Measurements from ENCODE around the gene CHCHD6. TPM values are rescaled to one million over a fixed set of nuclear protein-coding genes. Genes with fewer than 3 reads are reported as not detected.

CHCHD6 gene
- polyA plus RNA-seq, 1 donor from 2014 or later = 102 TPM

DNA sequence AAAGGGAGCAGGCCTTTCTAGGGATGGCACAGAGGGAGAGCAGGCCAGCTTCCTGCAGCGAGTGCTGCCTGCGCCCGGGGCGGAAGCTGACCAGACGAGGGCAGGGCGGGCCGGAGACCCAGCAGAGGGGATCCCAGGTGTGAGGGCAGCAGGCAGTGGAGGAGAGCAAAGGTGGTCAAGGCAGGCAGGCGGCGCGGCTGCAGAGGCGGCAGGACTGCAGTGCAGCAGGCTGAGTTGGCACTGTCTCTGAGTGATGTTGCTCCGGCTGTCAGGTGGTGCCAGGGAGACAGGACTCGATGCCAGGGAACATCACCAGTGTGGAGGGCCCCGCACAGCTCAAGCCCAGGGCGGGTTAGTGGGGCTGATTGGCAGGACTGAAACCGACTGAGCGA, 256.6 kb downstream of the CHCHD6 start:
- TF ChIP-seq RAD21 (conservative IDR thresholded peaks at IDR 0.05) (no peak), EP300 (conservative IDR thresholded peaks at IDR 0.05; ENCODE audit: poor library complexity, severe bottlenecking) (no peak), EZH2 (IDR thresholded peaks at IDR 0.05; ENCODE audit: borderline replicate concordance, insufficient read depth, low read length, poor library complexity, severe bottlenecking) (no peak), POLR2AphosphoS5 (IDR thresholded peaks at IDR 0.05) (no peak)
- no peak overlapping the region for H3K4me3 ChIP-seq (ENCODE audit: low read length)
- no peak overlapping the region for H3K9ac ChIP-seq (ENCODE audit: low read length)
- H3K9me3 ChIP-seq (ENCODE audit: low read length) = no peaks in the 10 kb centered on the region
- no peak overlapping the region for H3K27ac ChIP-seq (ENCODE audit: low read length)
- H4K20me1 ChIP-seq (ENCODE audit: insufficient read depth) = no peaks in the 10 kb centered on the region
- H3F3A ChIP-seq (ENCODE audit: insufficient read depth, low read length, poor library complexity, severe bottlenecking) = no peaks in the 10 kb centered on the region
- no peak overlapping the region for H3K4me2 ChIP-seq (ENCODE audit: low read length)
- no peaks in the 10 kb centered on the region for H3K79me2 ChIP-seq (replicated peaks; ENCODE audit: insufficient read depth, low read length)
- H3K36me3 ChIP-seq (ENCODE audit: insufficient read depth, low read length) = no peaks in the 10 kb centered on the region
- no peaks in the 10 kb centered on the region for H3K27me3 ChIP-seq (ENCODE audit: insufficient read depth, low read depth, low read length)
- no peaks in the 10 kb centered on the region for H3K9me2 ChIP-seq (ENCODE audit: insufficient read depth, low read length)
- no peak overlapping the region for H2AFZ ChIP-seq (ENCODE audit: low read depth, low read length)

DNA sequence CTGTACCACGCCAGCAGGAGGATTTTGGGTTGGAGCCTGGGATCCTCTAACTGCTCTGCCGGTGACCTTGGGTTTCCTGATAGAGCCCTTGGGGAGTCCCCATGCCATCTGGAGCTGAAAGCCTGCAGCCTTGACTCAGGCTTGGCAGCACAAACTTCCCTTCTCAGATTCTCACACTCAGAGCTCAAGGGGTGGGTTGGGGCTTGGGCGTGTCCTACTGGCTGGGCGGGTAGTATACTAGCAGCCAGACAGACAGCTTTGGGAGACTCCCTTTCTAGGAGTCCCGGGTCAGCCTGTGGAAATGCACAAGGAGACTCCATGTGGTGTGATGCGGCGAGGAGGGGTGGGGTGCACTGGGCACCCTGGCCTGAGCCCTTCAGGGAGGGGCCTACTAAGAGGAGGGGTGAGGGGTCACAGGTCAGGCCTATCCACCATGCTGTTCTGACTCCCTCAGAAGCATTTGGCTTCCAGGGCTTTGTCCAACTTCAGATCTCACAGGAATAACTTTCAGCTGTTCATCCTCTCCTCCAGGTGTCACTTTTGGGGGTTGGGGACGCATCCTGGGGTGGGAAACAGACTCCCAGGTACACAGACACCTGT, 257.3 kb downstream of the CHCHD6 start:
- TF ChIP-seq TAF1 (IDR thresholded peaks at IDR 0.05; ENCODE audit: low read depth) (no peak), EZH2 (IDR thresholded peaks at IDR 0.05; ENCODE audit: borderline replicate concordance, insufficient read depth, low read length, poor library complexity, severe bottlenecking) (no peak), SMC3 (conservative IDR thresholded peaks at IDR 0.05; ENCODE audit: poor library complexity) (no peak), RAD21 (conservative IDR thresholded peaks at IDR 0.05) (no peak), MXI1 (conservative IDR thresholded peaks at IDR 0.05; ENCODE audit: poor library complexity, severe bottlenecking) (no peak), EP300 (conservative IDR thresholded peaks at IDR 0.05; ENCODE audit: poor library complexity, severe bottlenecking) (no peak), POLR2AphosphoS5 (IDR thresholded peaks at IDR 0.05) (no peak)
- TF ChIP-seq, protein P1, sequence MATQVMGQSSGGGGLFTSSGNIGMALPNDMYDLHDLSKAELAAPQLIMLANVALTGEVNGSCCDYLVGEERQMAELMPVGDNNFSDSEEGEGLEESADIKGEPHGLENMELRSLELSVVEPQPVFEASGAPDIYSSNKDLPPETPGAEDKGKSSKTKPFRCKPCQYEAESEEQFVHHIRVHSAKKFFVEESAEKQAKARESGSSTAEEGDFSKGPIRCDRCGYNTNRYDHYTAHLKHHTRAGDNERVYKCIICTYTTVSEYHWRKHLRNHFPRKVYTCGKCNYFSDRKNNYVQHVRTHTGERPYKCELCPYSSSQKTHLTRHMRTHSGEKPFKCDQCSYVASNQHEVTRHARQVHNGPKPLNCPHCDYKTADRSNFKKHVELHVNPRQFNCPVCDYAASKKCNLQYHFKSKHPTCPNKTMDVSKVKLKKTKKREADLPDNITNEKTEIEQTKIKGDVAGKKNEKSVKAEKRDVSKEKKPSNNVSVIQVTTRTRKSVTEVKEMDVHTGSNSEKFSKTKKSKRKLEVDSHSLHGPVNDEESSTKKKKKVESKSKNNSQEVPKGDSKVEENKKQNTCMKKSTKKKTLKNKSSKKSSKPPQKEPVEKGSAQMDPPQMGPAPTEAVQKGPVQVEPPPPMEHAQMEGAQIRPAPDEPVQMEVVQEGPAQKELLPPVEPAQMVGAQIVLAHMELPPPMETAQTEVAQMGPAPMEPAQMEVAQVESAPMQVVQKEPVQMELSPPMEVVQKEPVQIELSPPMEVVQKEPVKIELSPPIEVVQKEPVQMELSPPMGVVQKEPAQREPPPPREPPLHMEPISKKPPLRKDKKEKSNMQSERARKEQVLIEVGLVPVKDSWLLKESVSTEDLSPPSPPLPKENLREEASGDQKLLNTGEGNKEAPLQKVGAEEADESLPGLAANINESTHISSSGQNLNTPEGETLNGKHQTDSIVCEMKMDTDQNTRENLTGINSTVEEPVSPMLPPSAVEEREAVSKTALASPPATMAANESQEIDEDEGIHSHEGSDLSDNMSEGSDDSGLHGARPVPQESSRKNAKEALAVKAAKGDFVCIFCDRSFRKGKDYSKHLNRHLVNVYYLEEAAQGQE (IDR thresholded peaks at IDR 0.05; ENCODE audit: borderline replicate concordance) = no peak
- TF ChIP-seq, protein P2, sequence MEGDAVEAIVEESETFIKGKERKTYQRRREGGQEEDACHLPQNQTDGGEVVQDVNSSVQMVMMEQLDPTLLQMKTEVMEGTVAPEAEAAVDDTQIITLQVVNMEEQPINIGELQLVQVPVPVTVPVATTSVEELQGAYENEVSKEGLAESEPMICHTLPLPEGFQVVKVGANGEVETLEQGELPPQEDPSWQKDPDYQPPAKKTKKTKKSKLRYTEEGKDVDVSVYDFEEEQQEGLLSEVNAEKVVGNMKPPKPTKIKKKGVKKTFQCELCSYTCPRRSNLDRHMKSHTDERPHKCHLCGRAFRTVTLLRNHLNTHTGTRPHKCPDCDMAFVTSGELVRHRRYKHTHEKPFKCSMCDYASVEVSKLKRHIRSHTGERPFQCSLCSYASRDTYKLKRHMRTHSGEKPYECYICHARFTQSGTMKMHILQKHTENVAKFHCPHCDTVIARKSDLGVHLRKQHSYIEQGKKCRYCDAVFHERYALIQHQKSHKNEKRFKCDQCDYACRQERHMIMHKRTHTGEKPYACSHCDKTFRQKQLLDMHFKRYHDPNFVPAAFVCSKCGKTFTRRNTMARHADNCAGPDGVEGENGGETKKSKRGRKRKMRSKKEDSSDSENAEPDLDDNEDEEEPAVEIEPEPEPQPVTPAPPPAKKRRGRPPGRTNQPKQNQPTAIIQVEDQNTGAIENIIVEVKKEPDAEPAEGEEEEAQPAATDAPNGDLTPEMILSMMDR (IDR thresholded peaks at IDR 0.05; ENCODE audit: poor library complexity, severe bottlenecking) = no peak
- H2AFZ ChIP-seq (ENCODE audit: low read depth, low read length) = no peak overlapping the region
- H3K9me3 ChIP-seq (ENCODE audit: low read length) = no peaks in the 10 kb centered on the region
- H3K9me2 ChIP-seq (ENCODE audit: insufficient read depth, low read length) = no peaks in the 10 kb centered on the region
- no peaks in the 10 kb centered on the region for H4K20me1 ChIP-seq (ENCODE audit: insufficient read depth)
- H3K4me3 ChIP-seq (ENCODE audit: low read length) = no peak overlapping the region
- H3K79me2 ChIP-seq (replicated peaks; ENCODE audit: insufficient read depth, low read length) = no peaks in the 10 kb centered on the region
- no peak overlapping the region for H3K27ac ChIP-seq (ENCODE audit: low read length)
- H3K4me2 ChIP-seq (ENCODE audit: low read length) = no peak overlapping the region
- no peaks in the 10 kb centered on the region for H3F3A ChIP-seq (ENCODE audit: insufficient read depth, low read length, poor library complexity, severe bottlenecking)
- no peak overlapping the region for H3K9ac ChIP-seq (ENCODE audit: low read length)
- no peaks in the 10 kb centered on the region for H3K27me3 ChIP-seq (ENCODE audit: insufficient read depth, low read depth, low read length)
- no peaks in the 10 kb centered on the region for H3K36me3 ChIP-seq (ENCODE audit: insufficient read depth, low read length)

Data from neural cell (in vitro differentiated cells).